HG03575 (cell line): Measurements from ENCODE around the gene ZNF267.
"Not testable (repeated sequence)": the region's sequence is repeated elsewhere in the genome, so short reads cannot be mapped to it uniquely, and the experiment has no call there.

Source experiments
- ATAC-seq: cut with Tn5 transposase; IDR thresholded peaks from one replicate; pipeline ENCODE4 v1.9.1; 2021; ENCODE audit not compliant: unreplicated experiment, insufficient number of reproducible peaks, low FRiP score; ENCODE audit errors: extremely low read depth

Gene ZNF267

DNA sequence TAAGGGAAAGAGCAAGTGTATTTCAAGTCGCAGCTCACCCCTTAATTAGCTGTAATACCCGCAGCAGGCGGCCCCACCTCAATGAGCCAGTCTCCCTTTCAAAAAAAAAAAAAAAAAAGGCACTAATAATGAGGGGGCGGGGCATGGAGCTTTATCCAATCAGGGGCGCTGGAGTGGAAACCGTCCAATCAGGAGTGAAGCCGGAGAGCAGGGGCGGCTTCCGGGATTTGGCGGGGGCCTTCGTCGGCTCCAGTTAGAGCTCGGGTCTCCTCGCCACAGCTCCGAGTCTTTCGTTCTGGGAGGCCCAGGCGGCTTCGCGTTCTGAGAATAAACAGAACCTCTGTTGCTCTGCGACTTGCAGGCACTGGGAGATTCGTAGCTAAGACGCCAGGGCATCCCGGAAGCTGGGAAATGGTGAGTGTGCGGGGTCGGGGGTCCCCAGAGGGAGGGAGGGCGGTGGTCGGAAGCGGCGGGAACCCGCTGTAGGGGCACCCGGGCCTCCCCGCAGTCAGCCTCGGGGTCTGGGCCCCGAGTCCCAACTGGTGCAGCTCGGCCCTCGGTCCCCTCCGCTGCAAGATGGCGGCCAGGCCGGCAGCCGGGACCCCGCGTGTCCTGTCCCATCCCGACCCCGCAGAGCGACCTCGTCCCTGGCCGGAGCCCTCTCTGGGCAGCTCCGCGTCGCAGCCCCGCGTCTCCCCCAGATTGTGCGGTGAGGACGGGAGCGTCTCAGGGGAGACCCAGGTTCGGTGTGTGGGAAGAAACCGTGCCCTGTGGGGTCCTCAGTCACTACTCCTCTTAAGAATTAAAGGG, at the start of gene ZNF267:
Gene ZNF267 (plus strand): TSS at position 252 of the 810 bp plus-strand sequence. CDS start 160 bp downstream, at position 412.
- ATAC-seq = peak; percentile 31

DNA sequence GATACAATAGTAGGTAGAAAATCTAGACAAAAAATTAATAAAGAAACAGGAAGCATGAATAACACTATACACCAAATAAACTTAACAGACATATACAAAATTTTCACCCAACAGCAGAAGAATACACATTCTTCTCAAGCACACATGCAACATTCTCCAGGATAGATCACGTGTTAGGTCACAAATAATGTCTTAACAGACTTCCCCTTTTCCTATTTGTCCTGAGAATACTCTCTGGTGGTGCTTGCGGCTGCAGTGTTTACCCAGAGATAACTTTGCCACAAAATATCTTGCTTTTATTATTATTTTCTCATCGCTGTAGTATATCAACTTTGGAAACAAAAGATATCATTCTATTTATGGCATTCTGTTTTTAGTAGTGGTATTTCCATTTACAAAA, 40.6 kb upstream of the ZNF267 start:
- no peak for ATAC-seq

DNA sequence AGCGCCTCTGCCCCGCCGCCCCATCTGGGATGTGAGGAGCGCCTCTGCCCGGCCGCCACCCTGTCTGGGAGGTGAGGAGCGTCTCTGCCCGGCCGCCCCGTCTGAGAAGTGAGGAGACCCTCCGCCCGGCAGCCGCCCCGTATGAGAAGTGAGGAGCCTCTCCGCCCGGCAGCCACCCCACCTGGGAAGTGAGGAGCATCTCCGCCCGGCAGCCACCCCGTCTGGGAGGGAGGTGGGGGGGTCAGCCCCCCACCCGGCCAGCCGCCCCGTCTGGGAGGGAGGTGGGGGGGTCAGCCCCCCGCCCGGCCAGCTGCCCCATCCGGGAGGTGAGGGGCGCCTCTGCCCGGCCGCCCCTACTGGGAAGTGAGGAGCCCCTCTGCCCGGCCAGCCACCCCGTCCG, 37.2 kb upstream of the ZNF267 start:
- not testable (repeated sequence) for ATAC-seq

DNA sequence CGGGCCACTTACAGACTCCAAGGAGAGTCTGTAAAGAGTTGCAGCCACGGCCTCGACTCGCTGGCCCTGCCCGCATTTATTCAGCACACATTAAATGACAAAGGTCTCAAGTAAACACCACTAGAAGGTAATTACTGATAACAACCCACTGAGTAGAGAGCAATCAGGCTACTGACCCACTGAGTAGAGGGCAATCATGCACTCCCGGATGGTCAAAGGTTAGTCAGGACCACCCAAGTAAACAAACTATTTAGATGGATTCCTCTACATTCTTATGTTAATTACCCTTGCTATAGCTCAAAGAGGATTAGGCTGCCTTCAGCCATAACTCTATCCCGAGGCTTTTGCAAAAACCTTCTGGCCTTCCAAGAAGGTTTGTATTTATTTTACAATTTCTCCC, 30.7 kb upstream of the ZNF267 start:
- no peak for ATAC-seq

DNA sequence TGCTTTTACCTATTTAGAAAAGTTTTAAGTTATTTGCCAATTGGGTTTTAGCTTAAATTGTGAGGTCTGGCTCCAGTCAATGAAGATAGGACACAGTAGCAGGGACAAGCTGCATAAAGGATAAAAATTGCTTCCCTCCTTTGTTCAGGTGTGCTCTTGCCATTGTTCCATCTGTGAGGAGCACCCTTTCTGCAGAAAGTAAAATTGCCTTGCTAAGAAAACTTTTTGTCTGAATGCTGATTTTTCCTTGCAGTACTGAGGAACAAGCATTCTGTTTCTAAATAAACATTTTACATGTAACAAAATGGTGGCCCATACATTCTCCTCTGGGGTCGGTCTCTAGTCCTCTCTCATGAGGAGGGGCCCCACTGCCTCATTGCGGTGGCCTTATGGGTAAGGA, 25.0 kb upstream of the ZNF267 start:
- ATAC-seq = not testable (repeated sequence)

DNA sequence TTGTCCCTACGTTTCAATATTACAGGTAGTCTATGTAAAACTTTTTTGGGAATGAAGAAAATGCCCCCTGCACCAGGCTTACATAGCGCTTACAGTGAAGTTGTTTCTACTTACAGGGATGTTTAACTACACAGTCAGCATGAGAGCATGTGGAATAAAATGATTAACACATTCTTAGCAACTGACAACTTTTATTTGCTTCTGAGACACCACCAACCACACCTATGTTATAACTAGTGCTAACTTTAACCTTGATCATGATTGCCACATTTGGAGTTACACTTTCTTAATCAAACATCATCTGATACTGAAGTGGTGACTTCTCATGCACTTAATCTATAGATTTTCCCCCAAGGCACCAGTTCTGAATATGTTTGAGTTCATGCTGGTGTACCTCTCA, 20.3 kb upstream of the ZNF267 start:
- no peak for ATAC-seq

DNA sequence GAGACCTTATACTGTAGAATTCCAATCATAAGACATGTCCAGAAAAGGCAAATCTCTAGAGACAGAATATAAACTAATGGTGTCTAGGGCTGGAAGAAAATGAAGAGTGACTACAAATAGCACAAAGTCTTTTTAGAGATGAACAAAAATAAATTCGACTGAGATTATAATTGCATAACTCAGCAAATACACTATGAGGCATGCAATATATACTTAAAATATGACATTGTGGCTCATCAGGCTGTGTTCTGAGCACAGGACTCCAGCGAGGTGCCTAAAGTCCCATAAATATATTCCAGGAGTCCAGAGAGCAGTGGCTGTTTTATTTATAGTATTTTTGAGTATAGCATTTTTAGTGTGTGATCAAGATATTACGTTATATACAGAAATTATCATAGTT, 13.1 kb upstream of the ZNF267 start:
- no peak for ATAC-seq

DNA sequence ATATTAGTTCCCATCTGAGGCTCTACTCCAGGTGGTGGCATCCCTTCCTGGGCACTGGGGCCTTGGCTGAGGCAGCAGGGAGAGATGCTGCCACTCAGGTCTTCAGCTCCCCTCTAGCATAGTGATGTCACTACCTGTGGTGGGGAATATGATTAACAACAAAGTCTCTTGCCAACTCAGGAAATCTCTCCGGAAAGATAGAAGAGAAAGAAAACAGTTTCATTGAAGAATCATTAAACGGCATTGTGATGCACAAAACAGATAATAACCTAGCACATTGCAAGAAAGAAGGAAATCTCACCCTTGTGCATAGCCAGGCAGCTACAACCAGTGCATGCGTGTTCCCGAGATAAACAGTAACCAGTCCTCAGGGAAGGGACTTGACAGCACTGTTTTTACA, 12.2 kb upstream of the ZNF267 start:
- no peak for ATAC-seq

DNA sequence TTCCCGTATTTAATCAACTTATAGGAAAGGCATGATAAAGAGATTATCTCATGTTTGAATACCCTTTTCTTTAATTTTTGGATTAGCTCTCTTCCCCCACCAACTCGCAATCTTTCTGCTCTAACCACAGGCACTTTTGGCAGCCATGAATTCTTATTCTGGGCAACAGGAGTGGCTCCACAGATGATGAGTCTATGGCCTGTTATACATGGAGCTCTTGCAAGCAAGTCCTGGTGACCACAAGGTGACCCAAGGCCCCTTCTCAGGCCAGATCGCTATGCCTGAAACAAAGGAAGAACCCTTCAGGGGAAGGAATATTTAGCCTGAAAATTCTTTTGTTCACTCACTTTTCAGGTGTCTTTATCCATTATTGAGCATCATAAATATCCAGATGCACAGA, 10.8 kb upstream of the ZNF267 start:
- ATAC-seq = no peak

DNA sequence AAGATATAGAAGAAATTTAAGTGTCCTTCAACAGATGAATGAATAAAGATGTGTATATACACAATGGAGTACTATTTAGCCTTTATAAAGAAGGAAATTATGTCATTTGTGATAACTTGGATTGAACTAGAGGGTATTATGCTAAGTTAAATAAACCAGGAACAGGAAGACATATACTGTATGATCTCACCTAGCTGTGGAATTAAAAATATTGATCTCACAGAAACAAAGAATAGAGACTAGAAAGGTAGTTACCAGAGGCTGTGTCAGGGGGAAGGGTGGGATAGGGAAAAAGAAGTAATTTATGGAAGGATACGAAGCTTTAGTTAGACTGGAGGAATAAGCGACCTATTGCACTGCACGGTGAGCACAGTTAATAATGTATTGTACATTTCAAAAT, 5.4 kb upstream of the ZNF267 start:
- no peak for ATAC-seq

DNA sequence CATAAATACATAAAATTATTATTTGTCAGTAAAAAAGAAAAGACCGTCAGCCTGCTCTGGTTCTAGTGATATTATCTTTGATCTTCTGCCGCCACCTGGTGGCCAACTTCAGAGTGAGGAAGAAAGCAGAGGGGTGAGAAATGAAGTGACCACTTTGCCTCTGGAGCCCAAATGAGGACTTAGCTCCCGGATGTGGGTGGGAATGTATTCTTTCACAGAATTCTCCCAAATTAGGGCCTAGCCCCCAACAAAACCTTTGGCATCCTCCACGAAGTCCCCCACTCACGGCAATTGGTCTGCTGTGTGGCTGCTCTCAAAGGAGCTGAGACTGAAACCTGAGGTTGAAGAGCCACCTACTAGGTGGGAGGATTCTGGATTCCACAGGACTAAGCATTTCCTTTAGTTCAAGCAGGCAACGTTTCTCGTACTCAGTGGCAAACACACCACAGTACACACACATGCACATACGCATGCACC, 4.9 kb upstream of the ZNF267 start:
- no peak for ATAC-seq

DNA sequence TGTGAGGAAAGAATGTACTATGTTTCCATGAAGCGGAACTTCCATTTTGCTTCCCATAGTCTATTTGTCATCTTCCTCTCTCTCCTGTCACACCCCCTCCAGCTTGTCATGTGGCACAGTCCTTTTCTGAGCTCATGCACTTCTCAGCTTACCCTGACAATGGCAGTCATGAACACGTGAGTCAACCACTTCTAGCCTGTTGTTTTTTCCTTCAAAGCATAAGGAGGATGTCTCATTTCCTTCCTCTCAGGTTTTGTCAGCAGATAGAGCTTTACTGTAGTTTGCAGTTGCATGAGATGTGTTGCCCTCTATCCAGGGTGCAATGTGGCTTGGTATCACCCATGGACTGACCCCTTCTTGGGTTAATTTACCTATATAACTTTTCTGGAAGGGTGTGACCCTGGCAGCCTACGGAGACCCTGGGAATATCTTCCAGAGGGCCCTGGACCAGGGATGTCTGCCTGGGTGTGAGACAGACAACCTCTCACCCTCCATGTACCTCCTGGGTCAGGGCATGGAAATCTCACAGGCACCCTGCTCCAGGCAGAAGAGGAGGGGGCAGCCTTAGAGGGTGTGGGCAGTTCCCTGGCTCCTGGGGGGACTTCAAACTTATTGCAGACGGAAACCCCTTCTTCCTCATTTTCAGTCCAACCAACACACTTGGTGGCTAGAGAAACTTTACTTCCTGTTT, 4.0 kb upstream of the ZNF267 start:
- ATAC-seq = no peak

DNA sequence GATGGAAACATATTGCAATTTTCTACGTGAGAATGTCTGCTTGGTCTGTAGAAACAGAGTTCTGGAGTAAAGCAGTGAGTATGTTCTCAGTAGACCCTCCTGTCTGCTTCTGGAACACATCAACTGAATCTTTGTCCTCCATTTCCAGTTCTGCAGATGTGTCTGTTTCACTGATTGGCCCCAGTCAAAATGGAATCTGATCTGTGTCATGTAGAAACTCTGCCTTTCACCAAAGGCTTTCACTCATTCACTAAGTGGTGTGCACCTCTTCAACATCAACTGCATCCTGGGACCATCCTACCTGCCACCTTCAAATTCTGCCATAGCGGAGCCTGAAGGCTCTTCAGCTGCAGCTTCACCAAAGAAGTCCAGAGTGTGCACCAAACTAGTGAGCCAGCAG, 2.8 kb upstream of the ZNF267 start:
- no peak for ATAC-seq

DNA sequence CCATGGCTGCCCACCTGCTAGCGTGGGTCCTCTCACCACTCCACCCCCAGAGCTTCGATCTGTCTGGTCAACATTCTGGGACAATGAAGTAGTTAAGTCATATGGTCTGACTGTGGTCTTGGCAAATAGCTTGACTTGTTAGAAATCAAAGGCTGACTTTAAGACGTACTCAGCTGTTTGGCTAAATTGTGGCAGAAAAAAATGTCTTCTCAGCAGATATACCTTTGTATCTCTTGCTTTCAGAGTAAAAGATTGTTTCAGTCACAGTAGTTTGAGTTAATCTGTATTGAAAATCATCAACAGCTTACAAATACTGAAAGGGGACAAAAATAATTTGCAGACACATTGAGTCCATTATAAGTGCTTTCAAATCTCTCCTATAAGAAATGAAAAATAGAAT, 2.1 kb upstream of the ZNF267 start:
- ATAC-seq = no peak

DNA sequence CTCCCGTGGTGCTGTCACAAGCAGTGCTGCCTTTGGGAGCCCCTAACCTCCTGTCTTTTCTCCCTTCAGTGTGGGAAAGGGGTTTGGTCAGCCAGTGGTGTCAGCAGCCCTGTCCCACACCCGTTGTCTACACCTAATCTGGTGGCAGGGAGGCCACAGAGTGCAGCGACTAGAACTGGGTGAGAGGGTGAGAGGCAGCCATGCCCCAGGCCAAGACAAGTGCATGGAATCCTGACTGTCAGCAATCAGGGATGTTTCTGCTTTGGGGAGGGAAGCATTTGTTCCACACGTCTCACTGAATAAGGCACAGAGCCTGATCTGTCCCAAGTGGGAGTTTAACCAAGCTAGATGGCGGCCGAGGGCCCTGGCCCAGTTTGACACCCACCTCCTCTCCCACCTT, 1.4 kb upstream of the ZNF267 start:
- ATAC-seq = no peak

DNA sequence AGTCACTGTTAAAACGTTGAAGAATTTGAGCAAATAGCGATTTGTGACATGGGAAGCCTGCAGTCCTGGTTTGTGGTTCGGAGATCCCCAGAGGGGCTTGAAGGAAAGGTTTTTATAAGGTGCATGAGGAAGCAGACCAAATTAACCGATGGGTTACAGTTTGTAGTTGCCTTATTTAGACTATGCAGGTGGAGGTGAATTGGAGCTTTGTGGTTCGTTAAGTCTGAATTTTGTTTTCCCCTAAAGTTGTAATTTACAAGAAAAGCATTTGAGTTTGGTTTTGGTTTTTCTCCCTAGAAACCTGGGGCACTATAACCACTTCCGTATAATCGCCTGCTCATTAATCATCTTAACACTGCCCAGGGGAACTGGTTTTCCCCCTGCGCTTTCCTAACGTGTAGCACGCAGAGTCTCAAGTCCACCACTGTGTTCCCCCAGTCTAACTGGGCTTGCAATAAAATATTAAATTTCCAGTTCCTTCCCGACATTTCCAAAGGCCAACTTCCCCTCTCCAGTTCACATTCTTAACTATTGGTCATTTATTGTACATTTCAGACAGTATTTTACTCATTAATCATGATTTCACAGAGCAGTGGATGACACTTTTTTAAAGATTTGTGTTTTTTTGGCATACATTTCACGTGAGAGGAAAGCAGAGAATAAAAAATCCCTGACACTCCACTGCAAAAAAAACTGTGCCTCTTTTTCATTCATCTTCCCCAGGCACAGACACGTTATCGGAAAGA, 932 bp downstream of the ZNF267 start:
- no peak for ATAC-seq

DNA sequence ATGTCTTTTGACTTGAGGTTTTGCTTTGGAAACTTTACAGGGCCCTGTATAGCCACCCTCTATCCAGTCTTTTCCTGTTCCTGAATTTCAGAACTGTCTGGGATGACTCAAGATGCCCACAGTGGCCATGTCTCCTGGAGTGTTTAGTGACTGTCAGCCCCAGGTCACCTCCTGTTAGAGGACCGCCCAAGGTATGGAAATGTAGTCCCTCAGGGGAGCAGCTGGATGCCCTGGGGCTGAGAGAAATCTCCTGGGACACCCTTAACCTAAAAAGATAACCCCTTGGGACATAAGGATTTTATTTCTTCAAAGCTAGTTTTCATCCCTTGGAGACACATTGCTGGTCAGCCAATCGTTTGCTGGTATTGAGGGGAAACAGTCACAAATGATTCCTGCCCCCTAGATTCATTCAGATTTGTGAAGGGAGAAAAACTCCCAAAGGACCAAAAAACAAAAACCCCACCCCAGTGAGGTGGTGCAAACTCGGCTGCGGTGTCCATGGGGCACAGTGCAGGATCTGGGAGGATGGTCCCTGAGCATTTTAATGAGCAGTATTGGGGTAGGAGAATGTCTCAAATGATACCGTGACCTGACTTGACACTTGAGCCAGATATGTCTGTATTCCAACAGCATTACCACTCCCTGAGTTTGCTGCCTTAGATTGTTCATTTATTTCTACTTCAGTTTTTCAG, 1.7 kb downstream of the ZNF267 start:
- no peak for ATAC-seq

DNA sequence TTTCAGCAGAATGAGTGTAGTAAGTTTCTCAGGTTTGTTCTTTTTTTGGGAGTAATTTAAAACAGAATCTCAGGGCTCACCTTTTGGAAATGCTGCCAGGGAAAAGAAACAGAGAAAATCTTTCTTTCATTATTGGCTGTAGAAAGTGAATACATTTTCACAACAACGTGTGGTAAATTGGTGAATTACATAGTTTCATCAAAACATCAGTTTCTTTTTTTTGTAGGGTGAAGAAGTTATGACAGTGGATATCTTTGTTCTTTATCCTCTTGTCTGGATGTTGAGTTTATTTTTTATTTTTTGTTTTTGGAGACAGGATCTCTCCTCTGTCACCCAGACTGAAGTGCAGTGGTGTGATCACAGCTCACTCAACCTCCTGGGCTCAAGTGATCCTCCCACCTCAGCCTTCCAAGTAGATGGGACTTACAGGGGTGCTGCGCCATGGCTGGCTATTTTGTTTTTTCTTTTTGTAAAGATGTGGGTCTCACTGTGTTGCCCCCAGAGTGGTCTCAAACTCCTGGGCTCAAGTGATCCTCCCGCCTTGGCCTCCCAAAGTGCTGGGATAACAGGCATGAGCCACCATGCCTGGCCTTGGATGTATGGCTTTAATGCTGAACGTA, 2.4 kb downstream of the ZNF267 start:
- no peak for ATAC-seq
